Measurements from ENCODE around the gene ACTG1.
A peak's percentile ranks its signal among the peaks of the same experiment; 100 is the strongest.

Gene ACTG1

GRCh38 chr17:81512562-81513371 lies at the start of gene ACTG1:
Gene ACTG1, minus strand, starts transcription at chr17:81512799. Its CDS starts 445 bp downstream, at chr17:81512354.
- peaks cover 43 to 47% (median 46%) of the 10 kb centered on the region in 3 donors for H3K36me3 ChIP-seq
- no peaks in the 10 kb centered on the region for H3K27me3 ChIP-seq
- no peaks in the 10 kb centered on the region for H3K9me3 ChIP-seq
- peak; percentile 90 to 96 for DNase-seq
- intact Hi-C loops (cut with DNase I; ENCODE audit: low total_unique reads): no loop called here
- H3K4me3 ChIP-seq: peak within 1 kb of the TSS; percentile 92 to 99
- H3K4me1 ChIP-seq: peaks cover 0 to 45% (median 25%) of the 10 kb centered on the region in 4 donors
- peak within 1 kb of the TSS; percentile 97 to 100 for H3K27ac ChIP-seq
- TF ChIP-seq, protein P1, sequence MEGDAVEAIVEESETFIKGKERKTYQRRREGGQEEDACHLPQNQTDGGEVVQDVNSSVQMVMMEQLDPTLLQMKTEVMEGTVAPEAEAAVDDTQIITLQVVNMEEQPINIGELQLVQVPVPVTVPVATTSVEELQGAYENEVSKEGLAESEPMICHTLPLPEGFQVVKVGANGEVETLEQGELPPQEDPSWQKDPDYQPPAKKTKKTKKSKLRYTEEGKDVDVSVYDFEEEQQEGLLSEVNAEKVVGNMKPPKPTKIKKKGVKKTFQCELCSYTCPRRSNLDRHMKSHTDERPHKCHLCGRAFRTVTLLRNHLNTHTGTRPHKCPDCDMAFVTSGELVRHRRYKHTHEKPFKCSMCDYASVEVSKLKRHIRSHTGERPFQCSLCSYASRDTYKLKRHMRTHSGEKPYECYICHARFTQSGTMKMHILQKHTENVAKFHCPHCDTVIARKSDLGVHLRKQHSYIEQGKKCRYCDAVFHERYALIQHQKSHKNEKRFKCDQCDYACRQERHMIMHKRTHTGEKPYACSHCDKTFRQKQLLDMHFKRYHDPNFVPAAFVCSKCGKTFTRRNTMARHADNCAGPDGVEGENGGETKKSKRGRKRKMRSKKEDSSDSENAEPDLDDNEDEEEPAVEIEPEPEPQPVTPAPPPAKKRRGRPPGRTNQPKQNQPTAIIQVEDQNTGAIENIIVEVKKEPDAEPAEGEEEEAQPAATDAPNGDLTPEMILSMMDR (IDR thresholded peaks at IDR 0.05): no peak

GRCh38 chr17:81561494-81561885 lies 48.9 kb upstream of the ACTG1 start:
- intact Hi-C loops (cut with DNase I; ENCODE audit: low total_unique reads): no loop called here
- no peaks in the 10 kb centered on the region for H3K27me3 ChIP-seq
- TF ChIP-seq, protein P1 (IDR thresholded peaks at IDR 0.05): no peak
- no peak for DNase-seq
- peaks cover 46 to 89% (median 67%) of the 10 kb centered on the region in 3 donors for H3K36me3 ChIP-seq
- H3K4me3 ChIP-seq: no peak overlapping the region
- peaks cover 0 to 52% (median 29%) of the 10 kb centered on the region in 4 donors for H3K4me1 ChIP-seq
- H3K27ac ChIP-seq: peak overlapping the region in 1 of 2 donors; percentile 4
- H3K9me3 ChIP-seq: no peaks in the 10 kb centered on the region

GRCh38 chr17:81558941-81559806 lies 46.6 kb upstream of the ACTG1 start:
- intact Hi-C loops (cut with DNase I; ENCODE audit: low total_unique reads): no loop called here
- H3K27ac ChIP-seq: no peak overlapping the region
- no peak overlapping the region for H3K4me3 ChIP-seq
- no peaks in the 10 kb centered on the region for H3K9me3 ChIP-seq
- no peaks in the 10 kb centered on the region for H3K27me3 ChIP-seq
- TF ChIP-seq, protein P1 (IDR thresholded peaks at IDR 0.05): no peak
- H3K36me3 ChIP-seq: peaks cover 35 to 76% (median 55%) of the 10 kb centered on the region in 3 donors
- H3K4me1 ChIP-seq: peaks cover 0 to 43% (median 12%) of the 10 kb centered on the region in 4 donors
- no peak for DNase-seq

- DNase-seq: no peak
- intact Hi-C loops (cut with DNase I; ENCODE audit: low total_unique reads): no loop called here
- Histone ChIP-seq H3K9me3 (no peaks in the 10 kb centered on the region), H3K4me3 (no peak overlapping the region), H3K27me3 (no peaks in the 10 kb centered on the region), H3K4me1 (peaks cover 0 to 43% (median 19%) of the 10 kb centered on the region in 4 donors), H3K27ac (peak overlapping the region; percentile 41 to 43), H3K36me3 (peaks cover 26 to 66% (median 49%) of the 10 kb centered on the region in 3 donors)
- TF ChIP-seq, protein P1 (IDR thresholded peaks at IDR 0.05): no peak
Observed at GRCh38 chr17:81558115-81558468, 45.5 kb upstream of the ACTG1 start.

GRCh38 chr17:81557276-81558114 lies 44.9 kb upstream of the ACTG1 start:
- Histone ChIP-seq H3K27ac (peak overlapping the region; percentile 41 to 43), H3K27me3 (no peaks in the 10 kb centered on the region), H3K9me3 (no peaks in the 10 kb centered on the region), H3K4me1 (peaks cover 0 to 37% (median 20%) of the 10 kb centered on the region in 4 donors), H3K36me3 (peaks cover 26 to 60% (median 46%) of the 10 kb centered on the region in 3 donors), H3K4me3 (no peak overlapping the region)
- TF ChIP-seq, protein P1 (IDR thresholded peaks at IDR 0.05): no peak
- no peak for DNase-seq
- intact Hi-C loops (cut with DNase I; ENCODE audit: low total_unique reads): no loop called here

Measured in tibial artery (tissue), 4 donors.